ENCODE results near the gene SPANXA2. TPM values are rescaled to one million over a fixed set of nuclear protein-coding genes. Genes with fewer than 3 reads are reported as not detected.
"Not testable (repeated sequence)": the region's sequence is repeated elsewhere in the genome, so short reads cannot be mapped to it uniquely, and the experiment has no call there.

Gene SPANXA2
- not detected for total RNA-seq

GRCh38 chrX:141589408-141589807, at the start of gene SPANXA2:
TSS of gene SPANXA2 (plus strand) at chrX:141589708. CDS start at chrX:141589768, 60 bp downstream.
- not testable (repeated sequence) for H3K27me3 ChIP-seq (ENCODE audit: control insufficient read depth in 3 of 3, insufficient read depth in 3 of 3, low read length in 3 of 3); H3K36me3 ChIP-seq (ENCODE audit: control insufficient read depth in 3 of 3, insufficient read depth in 3 of 3, low read length in 3 of 3); H3K27ac ChIP-seq (ENCODE audit: low read depth, low read length); H3K4me3 ChIP-seq (ENCODE audit: low read length in 3 of 3); H3K9me3 ChIP-seq (ENCODE audit: control insufficient read depth in 3 of 3, low read length in 3 of 3); H3K4me1 ChIP-seq (ENCODE audit: control insufficient read depth in 3 of 3, insufficient read depth in 3 of 3, low read length in 3 of 3); H3K9ac ChIP-seq (ENCODE audit: low read depth in 1 of 3, low read length in 3 of 3)

- H3K27ac ChIP-seq (ENCODE audit: low read depth, low read length); H3K9ac ChIP-seq (ENCODE audit: low read depth in 1 of 3, low read length in 3 of 3); H3K36me3 ChIP-seq (ENCODE audit: control insufficient read depth in 3 of 3, insufficient read depth in 3 of 3, low read length in 3 of 3); H3K9me3 ChIP-seq (ENCODE audit: control insufficient read depth in 3 of 3, low read length in 3 of 3); H3K4me1 ChIP-seq (ENCODE audit: control insufficient read depth in 3 of 3, insufficient read depth in 3 of 3, low read length in 3 of 3); H3K4me3 ChIP-seq (ENCODE audit: low read length in 3 of 3); H3K27me3 ChIP-seq (ENCODE audit: control insufficient read depth in 3 of 3, insufficient read depth in 3 of 3, low read length in 3 of 3): not testable (repeated sequence)
Observed at GRCh38 chrX:141542551-141542950, 47.0 kb upstream of the SPANXA2 start.

- H3K9ac ChIP-seq (ENCODE audit: low read depth in 1 of 3, low read length in 3 of 3); H3K4me1 ChIP-seq (ENCODE audit: control insufficient read depth in 3 of 3, insufficient read depth in 3 of 3, low read length in 3 of 3); H3K27ac ChIP-seq (ENCODE audit: low read depth, low read length); H3K36me3 ChIP-seq (ENCODE audit: control insufficient read depth in 3 of 3, insufficient read depth in 3 of 3, low read length in 3 of 3); H3K27me3 ChIP-seq (ENCODE audit: control insufficient read depth in 3 of 3, insufficient read depth in 3 of 3, low read length in 3 of 3); H3K4me3 ChIP-seq (ENCODE audit: low read length in 3 of 3); H3K9me3 ChIP-seq (ENCODE audit: control insufficient read depth in 3 of 3, low read length in 3 of 3): not testable (repeated sequence)
Observed at GRCh38 chrX:141584638-141585037, 4.9 kb upstream of the SPANXA2 start, which contains the start of gene SPANXA1. TSS of gene SPANXA1 (minus strand) at chrX:141584738. CDS start at chrX:141584678, 60 bp downstream.

GRCh38 chrX:141609111-141609510, 19.6 kb downstream of the SPANXA2 start:
- H3K9me3 ChIP-seq (ENCODE audit: control insufficient read depth in 3 of 3, low read length in 3 of 3): no peaks in the 10 kb centered on the region
- no peak overlapping the region for H3K9ac ChIP-seq (ENCODE audit: low read depth in 1 of 3, low read length in 3 of 3)
- H3K4me1 ChIP-seq (ENCODE audit: control insufficient read depth in 3 of 3, insufficient read depth in 3 of 3, low read length in 3 of 3): no peaks in the 10 kb centered on the region
- H3K27ac ChIP-seq (ENCODE audit: low read depth, low read length): no peak overlapping the region
- no peak overlapping the region for H3K4me3 ChIP-seq (ENCODE audit: low read length in 3 of 3)
- no peaks in the 10 kb centered on the region for H3K27me3 ChIP-seq (ENCODE audit: control insufficient read depth in 3 of 3, insufficient read depth in 3 of 3, low read length in 3 of 3)
- no peaks in the 10 kb centered on the region for H3K36me3 ChIP-seq (ENCODE audit: control insufficient read depth in 3 of 3, insufficient read depth in 3 of 3, low read length in 3 of 3)

GRCh38 chrX:141619336-141619735, 29.8 kb downstream of the SPANXA2 start:
- Histone ChIP-seq H3K9me3 (ENCODE audit: control insufficient read depth in 3 of 3, low read length in 3 of 3) (no peaks in the 10 kb centered on the region), H3K4me3 (ENCODE audit: low read length in 3 of 3) (no peak overlapping the region), H3K4me1 (ENCODE audit: control insufficient read depth in 3 of 3, insufficient read depth in 3 of 3, low read length in 3 of 3) (no peaks in the 10 kb centered on the region), H3K27ac (ENCODE audit: low read depth, low read length) (no peak overlapping the region), H3K27me3 (ENCODE audit: control insufficient read depth in 3 of 3, insufficient read depth in 3 of 3, low read length in 3 of 3) (no peaks in the 10 kb centered on the region), H3K36me3 (ENCODE audit: control insufficient read depth in 3 of 3, insufficient read depth in 3 of 3, low read length in 3 of 3) (no peaks in the 10 kb centered on the region), H3K9ac (ENCODE audit: low read depth in 1 of 3, low read length in 3 of 3) (no peak overlapping the region)

GRCh38 chrX:141632124-141632523, 42.6 kb downstream of the SPANXA2 start:
- Histone ChIP-seq H3K36me3 (ENCODE audit: control insufficient read depth in 3 of 3, insufficient read depth in 3 of 3, low read length in 3 of 3) (no peaks in the 10 kb centered on the region), H3K4me3 (ENCODE audit: low read length in 3 of 3) (no peak overlapping the region), H3K27ac (ENCODE audit: low read depth, low read length) (no peak overlapping the region), H3K9me3 (ENCODE audit: control insufficient read depth in 3 of 3, low read length in 3 of 3) (no peaks in the 10 kb centered on the region), H3K9ac (ENCODE audit: low read depth in 1 of 3, low read length in 3 of 3) (no peak overlapping the region), H3K27me3 (ENCODE audit: control insufficient read depth in 3 of 3, insufficient read depth in 3 of 3, low read length in 3 of 3) (no peaks in the 10 kb centered on the region), H3K4me1 (ENCODE audit: control insufficient read depth in 3 of 3, insufficient read depth in 3 of 3, low read length in 3 of 3) (no peaks in the 10 kb centered on the region)

- Histone ChIP-seq H3K9ac (ENCODE audit: low read depth in 1 of 3, low read length in 3 of 3) (no peak overlapping the region), H3K4me3 (ENCODE audit: low read length in 3 of 3) (no peak overlapping the region), H3K27me3 (ENCODE audit: control insufficient read depth in 3 of 3, insufficient read depth in 3 of 3, low read length in 3 of 3) (no peaks in the 10 kb centered on the region), H3K4me1 (ENCODE audit: control insufficient read depth in 3 of 3, insufficient read depth in 3 of 3, low read length in 3 of 3) (no peaks in the 10 kb centered on the region), H3K9me3 (ENCODE audit: control insufficient read depth in 3 of 3, low read length in 3 of 3) (no peaks in the 10 kb centered on the region), H3K27ac (ENCODE audit: low read depth, low read length) (no peak overlapping the region), H3K36me3 (ENCODE audit: control insufficient read depth in 3 of 3, insufficient read depth in 3 of 3, low read length in 3 of 3) (no peaks in the 10 kb centered on the region)
Observed at GRCh38 chrX:141638550-141638949, 49.0 kb downstream of the SPANXA2 start.

Other genes starting within 250 kb of the SPANXA2 start
- gene SPANXA1, start 5.0 kb upstream of the SPANXA2 start, total RNA-seq: not detected
- not detected for gene SPANXD, start 109.0 kb downstream of the SPANXA2 start, total RNA-seq
- not detected for gene MAGEC3, start 248.6 kb downstream of the SPANXA2 start, total RNA-seq

Measured in skeletal muscle tissue (tissue), 4 donors.